CD4-positive, alpha-beta T cell treated with Interleukin-10 for 1 hour (primary cell): Measurements from ENCODE around the gene SPAG9.
A peak's percentile ranks its signal among the peaks of the same experiment; 100 is the strongest.

Source experiments
- DNase-seq: peaks from one replicate; pipeline ENCODE4 v3.0.0-alpha.2; 2020

Gene SPAG9

GRCh38 chr17:51029568-51030463 lies 90.9 kb downstream of the SPAG9 start:
- peak; percentile 63 for DNase-seq

GRCh38 chr17:51029142-51029541 lies 91.5 kb downstream of the SPAG9 start:
- no peak for DNase-seq

DNA sequence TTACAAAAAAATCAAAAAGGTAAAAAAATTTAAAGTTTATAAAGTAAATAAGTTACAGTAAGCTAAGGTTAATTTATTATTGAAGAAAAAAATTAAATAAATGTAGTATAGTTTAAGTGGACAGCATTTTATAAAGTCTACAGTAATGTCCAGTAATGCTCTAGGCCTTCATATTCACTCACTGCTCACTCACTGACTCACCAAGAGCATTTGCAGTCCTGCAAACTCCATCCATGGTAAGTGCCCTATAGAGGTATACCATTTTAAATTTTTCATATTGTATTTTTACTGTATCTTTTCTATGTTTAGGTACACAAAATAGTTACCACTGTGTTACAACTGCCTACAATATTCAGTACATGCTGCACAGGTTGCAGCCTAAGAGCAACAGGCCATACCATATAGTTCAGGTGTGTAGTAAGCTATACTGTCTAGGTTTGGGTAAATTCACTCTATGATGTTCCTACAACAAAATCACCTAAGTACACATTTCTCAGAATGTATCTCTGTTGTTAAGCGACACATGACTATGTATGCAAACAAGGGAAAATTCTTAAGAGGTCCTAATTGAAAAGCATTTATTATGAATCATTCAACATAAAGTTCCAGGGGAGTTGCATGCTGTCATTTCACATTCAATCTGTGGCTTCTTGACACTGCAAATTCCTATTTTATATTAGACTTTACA lies 92.3 kb downstream of the SPAG9 start:
- no peak for DNase-seq

DNA sequence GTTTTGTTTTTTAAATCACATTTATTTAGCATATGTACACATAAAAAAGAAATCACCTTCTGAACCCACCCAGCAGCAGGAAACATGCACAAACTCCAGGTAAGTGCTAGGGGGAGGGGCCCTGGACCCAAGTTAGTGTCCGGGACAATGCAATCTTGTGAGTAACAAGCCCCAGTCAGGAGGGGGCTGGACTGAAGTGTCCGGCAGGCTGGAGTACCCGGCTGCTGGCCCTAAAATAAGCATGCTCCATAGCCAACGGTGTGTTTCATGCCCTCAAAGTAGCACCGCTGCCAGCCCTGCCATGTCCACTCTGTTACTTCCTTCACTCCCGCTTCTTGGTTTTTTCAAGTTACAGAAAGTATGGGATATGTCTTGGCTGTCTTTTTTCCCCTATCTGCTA lies 102.1 kb downstream of the SPAG9 start:
- no peak for DNase-seq

DNA sequence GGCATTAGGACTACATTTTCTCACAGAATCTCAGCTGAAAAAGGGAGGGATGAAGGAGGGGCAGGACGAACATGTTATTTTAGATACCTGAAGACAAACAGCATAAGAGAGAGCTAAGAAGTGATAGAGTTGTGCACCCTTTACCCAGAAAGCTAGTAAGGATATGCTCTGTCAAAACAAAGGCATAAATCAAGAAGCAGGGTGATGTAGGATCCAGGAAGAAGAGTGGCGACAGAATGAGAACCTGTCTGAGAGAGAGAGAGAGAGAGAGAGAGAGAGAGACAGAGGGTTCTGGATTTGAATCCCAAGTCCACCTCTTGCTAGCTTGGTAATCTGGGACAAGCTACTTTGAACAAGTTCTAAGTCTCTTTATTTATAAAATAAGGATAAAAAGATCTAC lies 103.4 kb downstream of the SPAG9 start:
- DNase-seq: no peak

- no peak for DNase-seq
Measured at GRCh38 chr17:51016099-51016498, 104.6 kb downstream of the SPAG9 start.

DNA sequence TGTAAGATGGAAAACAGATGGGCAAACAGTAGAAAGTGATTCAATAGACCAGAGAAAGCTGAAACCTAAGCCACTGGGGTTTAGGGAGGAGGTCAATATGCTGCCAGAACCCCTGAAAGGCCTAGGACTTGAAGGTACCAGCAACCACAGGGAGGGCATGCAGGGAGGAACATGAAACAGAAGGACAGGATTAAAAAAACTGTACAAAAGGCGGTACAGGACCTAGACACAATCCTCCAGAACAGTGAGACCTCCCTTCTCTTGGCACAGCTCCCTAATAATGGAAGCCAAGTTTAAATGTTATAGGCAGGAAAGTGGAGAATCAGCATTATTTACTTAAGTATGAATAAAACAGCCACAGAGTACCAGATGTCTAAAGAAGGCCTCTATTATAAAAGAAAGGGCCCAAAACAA lies 105.5 kb downstream of the SPAG9 start:
- DNase-seq: no peak

GRCh38 chr17:51014129-51014528 lies 106.5 kb downstream of the SPAG9 start:
- no peak for DNase-seq

- DNase-seq: no peak
Measured at GRCh38 chr17:51013322-51013721, 107.3 kb downstream of the SPAG9 start.

- DNase-seq: no peak
Measured at GRCh38 chr17:51012538-51012937, 108.1 kb downstream of the SPAG9 start.

GRCh38 chr17:51010173-51010675 lies 110.4 kb downstream of the SPAG9 start:
- no peak for DNase-seq

GRCh38 chr17:51006601-51007000 lies 114.1 kb downstream of the SPAG9 start:
- DNase-seq: no peak

GRCh38 chr17:51005768-51006167 lies 114.9 kb downstream of the SPAG9 start:
- no peak for DNase-seq

GRCh38 chr17:51004249-51004648 lies 116.4 kb downstream of the SPAG9 start:
- no peak for DNase-seq

- DNase-seq: peak; percentile 78
Measured at GRCh38 chr17:51000835-51001638, 119.6 kb downstream of the SPAG9 start.

GRCh38 chr17:50995668-50996067 lies 125.0 kb downstream of the SPAG9 start:
- no peak for DNase-seq

- DNase-seq: no peak
Measured at GRCh38 chr17:50993544-50993943, 127.1 kb downstream of the SPAG9 start.

- DNase-seq: no peak
Measured at GRCh38 chr17:50989149-50989548, 131.5 kb downstream of the SPAG9 start.

DNA sequence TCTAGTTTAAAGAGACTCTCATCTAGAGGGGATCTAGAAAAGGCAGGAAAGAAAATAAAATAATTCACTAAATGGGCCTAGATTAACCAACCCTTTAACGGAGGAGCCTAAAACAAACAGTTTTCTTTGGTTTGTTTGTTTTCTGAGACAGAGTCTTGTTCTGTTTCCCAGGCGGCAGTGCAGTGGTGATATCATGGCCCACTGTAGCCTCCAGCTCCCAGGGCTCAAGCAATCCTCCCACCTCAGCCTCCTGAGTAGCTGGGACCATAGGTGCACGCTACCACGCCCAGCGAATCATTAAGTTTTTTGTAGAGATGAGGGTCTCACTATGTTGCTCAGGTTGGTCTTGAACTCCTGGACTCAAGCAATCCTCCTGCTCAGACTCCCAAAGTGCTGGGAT lies 132.2 kb downstream of the SPAG9 start:
- no peak for DNase-seq

- no peak for DNase-seq
Measured at GRCh38 chr17:50986989-50987660, 133.5 kb downstream of the SPAG9 start.

GRCh38 chr17:50981279-50981678 lies 139.4 kb downstream of the SPAG9 start:
- DNase-seq: no peak

GRCh38 chr17:50979524-50979927 lies 141.1 kb downstream of the SPAG9 start:
- DNase-seq: no peak
